ENCODE measurements around the gene MAGI2.

- TF ChIP-seq, protein P1, sequence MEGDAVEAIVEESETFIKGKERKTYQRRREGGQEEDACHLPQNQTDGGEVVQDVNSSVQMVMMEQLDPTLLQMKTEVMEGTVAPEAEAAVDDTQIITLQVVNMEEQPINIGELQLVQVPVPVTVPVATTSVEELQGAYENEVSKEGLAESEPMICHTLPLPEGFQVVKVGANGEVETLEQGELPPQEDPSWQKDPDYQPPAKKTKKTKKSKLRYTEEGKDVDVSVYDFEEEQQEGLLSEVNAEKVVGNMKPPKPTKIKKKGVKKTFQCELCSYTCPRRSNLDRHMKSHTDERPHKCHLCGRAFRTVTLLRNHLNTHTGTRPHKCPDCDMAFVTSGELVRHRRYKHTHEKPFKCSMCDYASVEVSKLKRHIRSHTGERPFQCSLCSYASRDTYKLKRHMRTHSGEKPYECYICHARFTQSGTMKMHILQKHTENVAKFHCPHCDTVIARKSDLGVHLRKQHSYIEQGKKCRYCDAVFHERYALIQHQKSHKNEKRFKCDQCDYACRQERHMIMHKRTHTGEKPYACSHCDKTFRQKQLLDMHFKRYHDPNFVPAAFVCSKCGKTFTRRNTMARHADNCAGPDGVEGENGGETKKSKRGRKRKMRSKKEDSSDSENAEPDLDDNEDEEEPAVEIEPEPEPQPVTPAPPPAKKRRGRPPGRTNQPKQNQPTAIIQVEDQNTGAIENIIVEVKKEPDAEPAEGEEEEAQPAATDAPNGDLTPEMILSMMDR (conservative IDR thresholded peaks at IDR 0.05; ENCODE audit: low read depth in 2 of 2) = no peak
- TF ChIP-seq, protein P2, sequence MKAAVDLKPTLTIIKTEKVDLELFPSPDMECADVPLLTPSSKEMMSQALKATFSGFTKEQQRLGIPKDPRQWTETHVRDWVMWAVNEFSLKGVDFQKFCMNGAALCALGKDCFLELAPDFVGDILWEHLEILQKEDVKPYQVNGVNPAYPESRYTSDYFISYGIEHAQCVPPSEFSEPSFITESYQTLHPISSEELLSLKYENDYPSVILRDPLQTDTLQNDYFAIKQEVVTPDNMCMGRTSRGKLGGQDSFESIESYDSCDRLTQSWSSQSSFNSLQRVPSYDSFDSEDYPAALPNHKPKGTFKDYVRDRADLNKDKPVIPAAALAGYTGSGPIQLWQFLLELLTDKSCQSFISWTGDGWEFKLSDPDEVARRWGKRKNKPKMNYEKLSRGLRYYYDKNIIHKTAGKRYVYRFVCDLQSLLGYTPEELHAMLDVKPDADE (IDR thresholded peaks at IDR 0.05) = no peak
- TF ChIP-seq EZH2 (IDR thresholded peaks at IDR 0.05; ENCODE audit: low read depth, unreplicated experiment) = no peak
- no peak for TF ChIP-seq EZH2phosphoT487 (IDR thresholded peaks at IDR 0.05; ENCODE audit: unreplicated experiment)
- no peak for TF ChIP-seq ZNF114 (CRISPR knock-in tag; IDR thresholded peaks at IDR 0.05)
- TF ChIP-seq CREB1 (CRISPR knock-in tag; IDR thresholded peaks at IDR 0.05; ENCODE audit: low read depth) = no peak
- TF ChIP-seq POLR2AphosphoS5 (IDR thresholded peaks at IDR 0.05; ENCODE audit: low read depth) = no peak
- no peak for TF ChIP-seq ZNF331 (CRISPR knock-in tag; IDR thresholded peaks at IDR 0.05; ENCODE audit: low read depth)
- TF ChIP-seq JUNB (IDR thresholded peaks at IDR 0.05; ENCODE audit: unreplicated experiment) = no peak
Measured at GRCh38 chr7:78895393-78895792, 558.1 kb downstream of the MAGI2 start.
